GM10266 (cell line): Measurements from ENCODE around the gene FCN3.

Experiments used
- DNase-seq: peaks from one replicate; pipeline ENCODE4 v3.0.0; 2012; ENCODE audit errors: extremely low spot score
- CTCF ChIP-seq: IDR thresholded peaks from 2 replicates; pipeline ENCODE4 v1.5.1; 2012; ENCODE audit warnings: mild to moderate bottlenecking, low read depth; ENCODE audit not compliant: control insufficient read depth, insufficient read depth; ENCODE audit errors: missing control alignments

The FCN3 gene

DNA sequence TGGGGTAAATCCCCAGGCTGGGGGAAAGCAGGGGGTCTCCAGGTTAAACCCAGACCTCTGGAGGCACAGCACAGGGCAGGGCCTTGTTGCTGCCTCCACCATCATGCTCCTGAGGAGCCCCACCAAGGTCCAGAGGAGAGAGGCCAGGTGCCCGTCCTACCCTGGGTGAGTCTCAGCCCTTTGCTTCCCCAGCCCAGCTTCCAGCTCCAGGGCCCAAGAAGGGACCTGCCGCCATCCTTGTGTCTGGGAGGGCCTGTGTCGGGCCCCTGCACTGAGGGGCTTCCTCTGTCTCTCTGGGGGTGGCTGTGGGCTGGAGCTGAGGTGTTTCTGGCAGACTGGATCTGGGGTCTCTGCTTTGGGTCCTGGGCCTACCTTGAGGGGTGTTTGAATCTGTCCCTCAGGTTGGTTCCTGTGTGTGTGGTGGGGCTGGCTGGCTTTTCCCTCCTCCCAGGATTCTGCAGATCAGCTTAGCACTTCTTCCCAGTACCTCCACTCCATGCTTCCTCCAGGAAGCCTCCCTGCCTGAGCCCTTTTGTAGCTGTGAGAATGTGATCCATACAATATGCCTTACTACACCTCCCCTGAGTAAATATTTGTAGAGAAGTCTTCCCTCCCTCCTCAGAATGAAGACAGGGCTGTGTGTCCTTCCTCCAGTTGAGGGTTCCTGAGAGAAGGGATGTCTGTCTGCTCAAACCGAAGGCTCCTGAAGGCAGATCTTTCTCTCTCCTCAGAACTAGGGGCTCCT lies 24.0 kb upstream of the FCN3 start:
- no peak for DNase-seq
- TF ChIP-seq CTCF = no peak

DNA sequence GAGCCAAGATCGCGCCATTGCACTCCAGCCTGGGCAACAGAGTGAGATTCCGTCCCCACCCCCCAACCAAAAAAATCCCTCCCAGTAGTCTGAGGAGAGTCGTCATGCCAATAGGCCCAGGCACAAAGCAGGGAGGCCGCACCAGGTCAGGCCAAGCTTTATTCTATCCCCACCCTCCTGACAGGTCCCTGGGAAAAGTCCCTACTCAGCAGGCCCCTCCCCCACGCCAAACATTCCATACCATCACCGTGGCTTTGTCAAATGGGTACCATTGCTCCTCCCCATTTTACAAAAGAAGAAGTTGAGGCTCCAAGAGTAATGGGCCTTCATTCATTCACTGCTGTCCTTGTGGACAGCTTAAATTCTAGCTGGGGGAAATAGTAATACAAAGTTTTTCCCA lies 23.1 kb upstream of the FCN3 start:
- DNase-seq = no peak
- no peak for TF ChIP-seq CTCF

- no peak for TF ChIP-seq CTCF
- DNase-seq = no peak
Observed at GRCh38 chr1:27397110-27397509, 22.5 kb upstream of the FCN3 start.

DNA sequence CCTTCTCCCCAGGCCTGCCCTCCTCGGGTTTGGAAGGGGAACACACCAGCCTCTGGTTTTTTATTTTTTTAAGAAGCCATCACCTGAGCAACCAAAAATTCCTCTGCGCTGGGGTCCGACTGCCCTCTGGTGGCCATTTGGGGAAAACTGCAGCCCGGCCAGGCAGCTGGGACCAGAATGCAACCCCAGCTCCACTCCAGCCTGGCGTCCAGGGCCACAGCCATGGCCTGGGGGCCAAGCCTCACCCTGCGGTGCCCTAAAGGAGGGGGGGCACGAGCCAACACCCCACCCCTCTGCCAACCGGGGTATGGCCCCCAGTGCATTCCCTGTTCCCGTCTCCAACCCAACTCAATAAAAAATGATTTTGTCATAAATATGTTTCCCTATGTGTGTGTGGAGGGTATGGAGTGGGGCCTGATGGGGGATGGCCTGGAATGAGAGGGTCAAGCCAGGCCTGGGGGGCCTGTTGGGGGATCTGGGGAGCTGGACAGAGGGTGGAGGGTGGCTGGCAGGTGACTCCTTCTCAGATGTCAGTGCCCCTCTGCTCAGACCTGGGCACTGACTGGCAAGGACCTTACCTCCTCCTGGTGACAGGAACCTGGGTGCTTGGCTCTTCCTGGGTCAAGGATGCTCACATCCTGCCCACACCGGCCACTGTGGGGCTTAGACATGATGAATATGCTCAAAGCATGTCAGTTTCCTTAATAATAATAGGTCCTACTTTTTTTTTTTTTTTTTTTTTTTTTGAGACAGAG lies 21.0 kb upstream of the FCN3 start:
- TF ChIP-seq CTCF = peak; percentile 94
- DNase-seq = peak; percentile 86

- no peak for TF ChIP-seq CTCF
- DNase-seq = no peak
Observed at GRCh38 chr1:27394925-27395324, 20.3 kb upstream of the FCN3 start.

DNA sequence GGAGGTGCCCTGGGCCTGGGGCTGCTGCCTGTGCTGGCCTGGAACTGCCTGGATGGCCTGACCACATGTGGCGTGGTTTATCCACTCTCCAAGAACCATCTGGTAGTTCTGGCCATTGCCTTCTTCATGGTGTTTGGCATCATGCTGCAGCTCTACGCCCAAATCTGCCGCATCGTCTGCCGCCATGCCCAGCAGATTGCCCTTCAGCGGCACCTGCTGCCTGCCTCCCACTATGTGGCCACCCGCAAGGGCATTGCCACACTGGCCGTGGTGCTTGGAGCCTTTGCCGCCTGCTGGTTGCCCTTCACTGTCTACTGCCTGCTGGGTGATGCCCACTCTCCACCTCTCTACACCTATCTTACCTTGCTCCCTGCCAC lies 19.6 kb upstream of the FCN3 start:
- DNase-seq = no peak
- TF ChIP-seq CTCF = no peak
